ENCODE data around the gene ABHD16B. TPM values are rescaled to one million over a fixed set of nuclear protein-coding genes. Genes with fewer than 3 reads are reported as not detected.
A peak's percentile ranks its signal among the peaks of the same experiment; 100 is the strongest.

Gene ABHD16B
- total and polyA plus RNA-seq, 2 of the 13 experiments (the other 11 are each of a cell fraction or from before 2014, with no cell fraction given): not detected

GRCh38 chr20:63848003-63848911, 13.0 kb upstream of the ABHD16B start (continued):
- TF ChIP-seq NR2F1 (CRISPR knock-in tag; IDR thresholded peaks at IDR 0.05) (0 out of 4 replicates have a peak, but pooled peaks of 1 of the 2 experiments have one; percentile 5), ZFP36L1 (CRISPR knock-in tag; IDR thresholded peaks at IDR 0.05) (no peak), CHD4 (IDR thresholded peaks at IDR 0.05; ENCODE audit: borderline replicate concordance, low read length) (no peak), ATF7 (IDR thresholded peaks at IDR 0.05) (no peak), ATF7 (CRISPR knock-in tag; IDR thresholded peaks at IDR 0.05) (no peak), ZNF788 (CRISPR knock-in tag; IDR thresholded peaks at IDR 0.05; ENCODE audit: borderline replicate concordance) (no peak; the same call in 1 of the 2 replicates), ZNF747 (CRISPR knock-in tag; IDR thresholded peaks at IDR 0.05; ENCODE audit: borderline replicate concordance) (0 out of 2 replicates have a peak, but pooled peaks have one; percentile 16), PRPF4 (IDR thresholded peaks at IDR 0.05; ENCODE audit: low read depth, low read length, poor library complexity, severe bottlenecking) (no peak), PRDM4 (CRISPR knock-in tag; IDR thresholded peaks at IDR 0.05; ENCODE audit: borderline replicate concordance) (peak; percentile 47; the same call in 1 of the 2 replicates), NR0B2 (CRISPR knock-in tag; IDR thresholded peaks at IDR 0.05) (no peak; the same call in 1 of the 2 replicates), REL (CRISPR knock-in tag; conservative IDR thresholded peaks at IDR 0.05) (no peak), IRF1 (CRISPR knock-in tag; IDR thresholded peaks at IDR 0.05; ENCODE audit: low read depth) (0 out of 2 replicates have a peak, but pooled peaks have one; percentile 22), ZNF678 (CRISPR knock-in tag; IDR thresholded peaks at IDR 0.05) (no peak), RBAK (CRISPR knock-in tag; IDR thresholded peaks at IDR 0.05) (no peak), ZC3H13 (CRISPR knock-in tag; IDR thresholded peaks at IDR 0.05) (peak; percentile 66; the same call in 1 of the 2 replicates), CHD2 (IDR thresholded peaks at IDR 0.05; ENCODE audit: low read depth, low read length) (0 out of 2 replicates have a peak, but pooled peaks have one; percentile 15), PAF1 (CRISPR knock-in tag; IDR thresholded peaks at IDR 0.05) (no peak), ZBTB34 (CRISPR knock-in tag; IDR thresholded peaks at IDR 0.05) (no peak), TFE3 (CRISPR knock-in tag; IDR thresholded peaks at IDR 0.05) (no peak), ZNF839 (CRISPR knock-in tag; IDR thresholded peaks at IDR 0.05; ENCODE audit: borderline replicate concordance) (no peak), ATF7-NPFF (CRISPR knock-in tag; IDR thresholded peaks at IDR 0.05; ENCODE audit: low read depth) (no peak), ZNF724P (CRISPR knock-in tag; IDR thresholded peaks at IDR 0.05; ENCODE audit: borderline replicate concordance) (no peak)

Measured in HepG2 (cell line).